Stimulated activated CD4-positive, alpha-beta T cell treated with anti-CD3 and anti-CD28 coated beads, Interleukin-4, amount 100 ng/mL, for 1 hour (primary cell): ENCODE results near the gene LCAT.
A peak's percentile ranks its signal among the peaks of the same experiment; 100 is the strongest.
"Not testable (repeated sequence)": the region's sequence is repeated elsewhere in the genome, so short reads cannot be mapped to it uniquely, and the experiment has no call there.

Experiments
- DNase-seq: peaks from one replicate; pipeline ENCODE4 v3.0.0-alpha.2; 2020

The LCAT gene, protein sequence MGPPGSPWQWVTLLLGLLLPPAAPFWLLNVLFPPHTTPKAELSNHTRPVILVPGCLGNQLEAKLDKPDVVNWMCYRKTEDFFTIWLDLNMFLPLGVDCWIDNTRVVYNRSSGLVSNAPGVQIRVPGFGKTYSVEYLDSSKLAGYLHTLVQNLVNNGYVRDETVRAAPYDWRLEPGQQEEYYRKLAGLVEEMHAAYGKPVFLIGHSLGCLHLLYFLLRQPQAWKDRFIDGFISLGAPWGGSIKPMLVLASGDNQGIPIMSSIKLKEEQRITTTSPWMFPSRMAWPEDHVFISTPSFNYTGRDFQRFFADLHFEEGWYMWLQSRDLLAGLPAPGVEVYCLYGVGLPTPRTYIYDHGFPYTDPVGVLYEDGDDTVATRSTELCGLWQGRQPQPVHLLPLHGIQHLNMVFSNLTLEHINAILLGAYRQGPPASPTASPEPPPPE

GRCh38 chr16:67943619-67944504 lies at the start of gene LCAT:
LCAT (minus strand) TSS chr16:67944120; CDS start chr16:67944101, 19 bp downstream.
- no peak for DNase-seq

DNA sequence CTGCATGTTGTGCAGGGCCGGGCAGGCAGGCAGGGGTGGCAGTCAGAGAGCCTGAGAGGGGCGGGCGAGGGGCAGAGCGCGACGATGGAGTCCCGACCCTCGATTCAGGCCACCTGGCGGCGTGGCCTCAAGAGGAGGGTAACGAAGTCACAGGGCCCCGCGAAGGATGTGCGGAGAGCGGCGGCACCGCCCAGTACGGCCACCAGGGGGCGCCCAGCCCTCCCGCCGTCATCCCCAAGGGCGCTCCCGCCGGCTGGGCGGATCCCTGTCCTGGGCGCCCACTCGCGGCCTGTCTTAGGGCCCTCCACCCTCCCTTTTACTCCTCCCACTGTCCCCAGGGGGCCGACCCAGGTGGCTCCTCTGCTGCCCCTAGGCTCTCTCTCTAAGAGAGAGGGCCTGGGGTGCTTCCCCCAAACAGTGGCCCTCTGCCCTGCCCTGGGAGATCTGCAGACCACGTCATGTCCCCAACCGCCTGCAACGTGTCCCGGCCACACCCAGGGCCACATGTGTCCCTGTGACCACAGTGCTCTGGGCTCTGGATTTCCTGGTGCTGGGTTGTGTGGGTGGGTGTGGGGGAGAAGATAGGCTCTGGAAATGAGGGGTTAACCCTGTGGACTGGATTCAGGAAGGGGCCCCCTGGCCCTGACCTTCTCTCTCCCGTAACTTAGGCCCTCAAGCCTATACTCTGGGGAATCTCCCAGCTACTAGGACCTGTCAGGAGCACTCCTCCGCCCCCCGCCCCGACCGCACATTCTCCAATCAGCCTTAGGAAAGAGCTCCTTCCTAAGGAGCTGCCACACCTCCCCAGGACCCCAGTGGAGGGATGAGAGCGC lies 49.5 kb upstream of the LCAT start:
- peak; percentile 81 for DNase-seq

- no peak for DNase-seq
Observed at GRCh38 chr16:67992661-67993206, 48.8 kb upstream of the LCAT start.

DNA sequence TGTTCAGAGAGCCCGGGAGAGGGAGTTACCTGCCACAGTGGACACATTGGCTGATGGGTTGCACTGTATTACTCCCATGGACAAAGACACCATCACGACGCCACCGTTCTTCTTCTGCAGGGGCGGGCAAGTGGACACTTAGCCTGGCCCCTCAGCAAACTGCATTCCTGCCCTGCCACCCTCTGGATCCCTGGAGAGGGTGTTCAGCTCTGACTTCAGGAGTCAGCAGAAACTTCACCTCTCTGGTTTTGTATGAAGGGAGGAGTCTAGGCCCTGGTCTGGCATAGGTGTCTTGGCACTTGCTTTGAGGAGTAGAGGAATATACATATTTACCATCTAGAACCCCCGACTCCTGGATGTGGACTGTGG lies 46.1 kb upstream of the LCAT start:
- DNase-seq = no peak

- DNase-seq = no peak
Observed at GRCh38 chr16:67989322-67990017, 45.5 kb upstream of the LCAT start.

GRCh38 chr16:67988675-67989074 lies 44.8 kb upstream of the LCAT start:
- DNase-seq = no peak

DNA sequence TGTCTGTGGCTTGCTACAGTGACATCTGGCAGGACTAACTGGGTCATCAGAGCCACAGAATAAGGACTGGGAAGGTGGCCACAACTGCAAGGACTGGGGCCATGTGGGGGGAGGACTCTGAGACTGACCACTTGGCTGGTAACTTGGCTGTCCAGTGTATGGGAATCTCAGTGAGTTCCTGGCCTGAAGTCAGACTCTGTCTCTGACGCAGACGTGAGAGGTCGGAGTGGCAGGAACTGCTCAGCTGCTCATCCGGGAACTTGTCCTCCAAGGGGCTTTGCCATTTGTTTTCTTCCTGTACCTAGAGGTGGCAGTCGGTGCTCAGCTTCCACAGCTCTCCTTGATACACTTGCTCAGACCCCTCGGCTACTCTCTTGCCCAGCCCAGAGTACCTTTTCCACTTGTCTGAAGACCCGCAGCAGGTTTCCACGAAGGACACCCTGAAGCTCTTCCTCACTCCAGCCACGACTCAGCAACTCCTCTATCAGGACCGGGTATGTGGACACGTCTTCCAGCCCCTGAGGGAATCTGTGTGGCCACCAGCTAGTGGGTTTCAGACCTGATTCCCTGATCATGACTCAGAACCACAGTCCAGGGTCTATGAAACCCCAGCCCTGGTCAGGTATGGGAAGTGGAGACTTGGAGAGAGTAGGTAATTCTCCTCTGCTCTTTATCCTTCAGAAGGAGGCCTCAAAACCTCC lies 43.7 kb upstream of the LCAT start:
- DNase-seq = no peak

DNA sequence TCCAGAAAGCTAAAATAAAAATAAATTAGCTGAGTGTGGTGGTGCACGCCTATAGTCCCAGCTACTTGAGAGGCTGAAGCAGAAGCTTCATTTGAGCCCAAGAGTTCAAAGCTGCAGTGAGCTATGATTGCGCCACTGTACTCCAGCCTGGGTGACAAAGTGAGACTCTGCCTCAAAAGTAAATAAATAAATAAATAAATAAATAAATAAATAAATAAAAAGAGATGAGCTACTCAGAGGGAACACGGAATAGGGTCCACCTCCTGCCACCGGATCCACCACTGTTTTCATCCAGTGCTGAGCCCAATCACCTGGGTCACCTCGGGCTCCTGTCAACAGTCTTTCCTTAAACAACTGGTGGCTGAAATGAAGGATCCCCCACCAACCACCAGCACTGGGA lies 43.0 kb upstream of the LCAT start:
- DNase-seq = no peak

- DNase-seq = no peak
Observed at GRCh38 chr16:67982011-67982696, 38.2 kb upstream of the LCAT start.

- DNase-seq = no peak
Observed at GRCh38 chr16:67979955-67980678, 36.2 kb upstream of the LCAT start, which contains the start of gene DPEP3. DPEP3 (minus strand) TSS chr16:67980499; CDS start chr16:67980380, 119 bp downstream.

- DNase-seq = no peak
Observed at GRCh38 chr16:67977469-67978227, 33.7 kb upstream of the LCAT start.

- no peak for DNase-seq
Observed at GRCh38 chr16:67977005-67977404, 33.1 kb upstream of the LCAT start.

DNA sequence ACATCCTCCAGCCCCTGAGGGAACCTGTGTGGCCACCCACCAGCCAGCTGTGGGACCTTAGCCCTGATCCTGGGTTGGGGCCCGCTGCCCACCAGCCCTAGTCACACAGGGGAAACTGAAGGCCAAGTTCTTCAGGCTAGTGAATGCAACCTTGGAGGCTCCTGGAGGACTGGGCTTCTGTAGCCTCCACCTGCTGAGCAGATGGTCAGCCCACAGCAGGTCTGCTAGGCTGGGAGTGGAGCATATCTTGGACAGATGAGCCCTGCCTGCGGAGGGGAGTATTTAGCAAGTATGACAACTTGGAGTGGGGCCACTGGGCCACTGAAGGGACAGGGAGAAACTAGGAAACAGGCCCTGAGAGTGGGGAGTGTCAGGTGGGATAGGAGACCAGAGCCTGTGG lies 32.3 kb upstream of the LCAT start:
- DNase-seq = no peak

DNA sequence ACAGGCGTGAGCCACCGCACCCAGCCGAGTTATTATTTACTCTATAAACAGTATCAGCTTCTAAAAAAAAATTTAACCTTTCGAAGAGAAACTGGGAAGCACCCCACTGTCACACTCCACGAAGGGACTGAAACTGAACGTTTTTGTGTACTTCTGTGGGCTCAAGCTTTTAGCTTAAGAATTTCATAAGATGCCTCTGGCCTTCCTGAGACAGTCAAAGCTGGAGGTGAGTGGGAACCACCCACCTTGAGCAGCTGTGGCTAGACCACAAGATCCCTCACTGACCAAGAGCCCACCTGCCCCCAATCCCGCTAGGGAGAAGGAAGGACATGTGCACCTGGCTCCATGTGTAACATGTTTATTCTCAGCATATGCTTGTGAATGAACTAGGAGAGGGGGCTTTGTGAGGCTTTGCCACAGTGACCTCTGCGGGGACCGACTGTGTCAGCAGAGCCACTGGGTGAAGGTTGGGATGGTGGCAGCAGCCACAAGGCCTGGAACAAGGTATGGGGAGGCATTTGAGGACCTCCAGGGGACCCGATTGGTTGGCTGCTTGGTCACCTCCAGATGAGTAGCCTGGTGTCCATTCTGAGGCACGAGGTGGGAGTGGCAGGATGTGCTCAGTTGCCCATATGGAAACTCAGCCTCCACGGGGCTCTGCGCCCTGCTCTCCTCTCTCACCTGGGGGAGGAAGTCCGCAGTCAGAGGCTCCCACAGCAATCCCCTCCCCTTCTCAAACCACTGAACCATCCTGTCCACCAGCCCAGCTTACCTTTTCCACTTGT lies 31.6 kb upstream of the LCAT start:
- no peak for DNase-seq

DNA sequence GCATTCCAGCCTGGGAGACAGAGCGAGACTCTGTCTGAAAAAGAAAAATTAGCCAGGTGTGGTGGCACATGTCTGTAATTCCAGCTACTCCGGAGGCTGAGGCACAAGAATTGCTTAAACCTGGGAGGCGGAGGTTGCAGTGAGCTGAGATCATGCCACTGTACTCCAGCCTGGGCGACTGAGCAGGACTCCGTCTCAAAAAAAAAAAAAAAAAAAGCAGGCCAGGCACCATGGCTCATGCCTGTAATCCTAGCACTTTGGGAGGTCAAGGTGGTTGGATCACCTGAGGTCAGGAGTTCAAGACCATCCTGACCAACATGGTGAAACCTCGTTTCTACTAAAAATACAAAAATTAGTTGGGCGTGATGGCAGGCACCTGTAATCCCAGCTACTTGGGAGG lies 28.4 kb upstream of the LCAT start:
- not testable (repeated sequence) for DNase-seq

DNA sequence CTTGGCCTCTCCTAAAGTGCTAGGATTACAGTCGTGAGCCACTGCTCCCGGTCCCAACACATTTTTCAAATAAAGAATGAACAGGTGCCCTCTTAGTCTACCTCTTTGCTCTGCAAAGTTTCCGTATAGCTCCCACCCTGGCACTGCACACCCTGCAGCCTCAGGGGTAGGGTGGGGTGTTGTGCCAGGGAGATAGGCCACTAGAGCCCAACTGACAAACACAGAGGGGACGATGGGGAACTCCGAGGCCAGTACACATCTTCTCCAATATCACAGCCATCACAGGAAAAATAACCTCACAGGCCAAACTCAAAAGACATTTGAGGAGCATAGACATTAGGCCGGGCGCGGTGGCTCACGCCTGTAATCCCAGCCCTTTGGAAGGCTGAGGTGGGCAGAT lies 27.2 kb upstream of the LCAT start:
- DNase-seq = no peak

- DNase-seq = no peak
Observed at GRCh38 chr16:67969254-67970039, 25.5 kb upstream of the LCAT start.
